Mesenchymal stem cell (in vitro differentiated cells and primary cell): ENCODE data around the gene DSG1.

ENCODE experiments used
- DNase-seq: peaks from one replicate; pipeline ENCODE4 v3.0.0-alpha.2; 2013
- H2AFZ ChIP-seq: one replicate; pipeline ENCODE4 v1.6.1; 2013; ENCODE audit warnings: low read depth, mild to moderate bottlenecking, control low read depth, inconsistent platforms, low read length, moderate library complexity
- H2AK5ac ChIP-seq: 2 replicates; pipeline ENCODE4 v1.6.1; 2013; ENCODE audit warnings: low read length, moderate library complexity, mild to moderate bottlenecking, inconsistent platforms; ENCODE audit not compliant: severe bottlenecking
- H2BK120ac ChIP-seq: one replicate; pipeline ENCODE4 v1.6.1; 2013; ENCODE audit warnings: low read depth, mild to moderate bottlenecking, inconsistent platforms, low read length, moderate library complexity
- H2BK12ac ChIP-seq, 2 experiments: one replicate each; pipeline ENCODE4 v1.6.1; 2013; ENCODE audit warnings: inconsistent platforms in 2 of 2, low read length in 2 of 2, mild to moderate bottlenecking in 2 of 2, moderate library complexity in 2 of 2, control low read depth in 1 of 2
- H2BK15ac ChIP-seq: one replicate; pipeline ENCODE4 v1.6.1; 2013; ENCODE audit warnings: mild to moderate bottlenecking, low read depth, inconsistent platforms; ENCODE audit not compliant: poor library complexity, severe bottlenecking
- H2BK5ac ChIP-seq: 2 replicates; pipeline ENCODE4 v1.6.1; 2013; ENCODE audit warnings: low read depth, mild to moderate bottlenecking, low read length, control low read depth, inconsistent platforms; ENCODE audit not compliant: poor library complexity, severe bottlenecking
- H3K14ac ChIP-seq, 2 experiments: one replicate each; pipeline ENCODE4 v1.6.1; 2013; ENCODE audit warnings: inconsistent platforms in 2 of 2, low read length in 2 of 2, control low read depth in 1 of 2, mild to moderate bottlenecking in 1 of 2, moderate library complexity in 1 of 2
- H3K18ac ChIP-seq, 2 experiments: one replicate each; pipeline ENCODE4 v1.6.1; 2013; ENCODE audit warnings: inconsistent platforms in 2 of 2, low read length in 2 of 2, control low read depth in 1 of 2, low read depth in 1 of 2, mild to moderate bottlenecking in 1 of 2
- H3K23ac ChIP-seq, 2 experiments: one replicate each; pipeline ENCODE4 v1.6.1; 2013; ENCODE audit warnings: inconsistent platforms in 2 of 2, low read length in 2 of 2, mild to moderate bottlenecking in 2 of 2, moderate library complexity in 2 of 2, control low read depth in 1 of 2
- H3K27ac ChIP-seq: 2 replicates; pipeline ENCODE4 v1.5.1; 2013; ENCODE audit warnings: mild to moderate bottlenecking, moderate library complexity, low read length, control low read depth, inconsistent platforms; ENCODE audit not compliant: poor library complexity, severe bottlenecking
- H3K27me3 ChIP-seq, 2 experiments: 2 replicates each; pipeline versions ENCODE4 v1.6.1 to v1.7.0; 2013; ENCODE audit warnings: low read length in 2 of 2, mild to moderate bottlenecking in 2 of 2, moderate library complexity in 2 of 2, control low read depth in 1 of 2, inconsistent platforms in 1 of 2; ENCODE audit not compliant: control insufficient read depth in 1 of 2, insufficient read depth in 1 of 2
- H3K36me3 ChIP-seq, 2 experiments: 2 replicates each; pipeline versions ENCODE4 v1.6.1 to v1.7.0; 2013; ENCODE audit warnings: low read length in 2 of 2, control low read depth in 1 of 2, inconsistent platforms in 1 of 2, low read depth in 1 of 2, mild to moderate bottlenecking in 1 of 2; ENCODE audit not compliant: insufficient read depth in 2 of 2, control insufficient read depth in 1 of 2
- H3K4ac ChIP-seq, 2 experiments: one replicate each; pipeline ENCODE4 v1.6.1; 2013; ENCODE audit warnings: inconsistent platforms in 2 of 2, low read length in 2 of 2, mild to moderate bottlenecking in 2 of 2, moderate library complexity in 2 of 2, control low read depth in 1 of 2, low read depth in 1 of 2
- H3K4me1 ChIP-seq: 2 replicates; pipeline ENCODE4 v1.6.1; 2013; ENCODE audit warnings: low read depth, low read length, control low read depth; ENCODE audit not compliant: control insufficient read depth, insufficient read depth
- H3K4me2 ChIP-seq: 2 replicates; pipeline ENCODE4 v1.6.1; 2013; ENCODE audit warnings: low read length, mild to moderate bottlenecking, inconsistent platforms; ENCODE audit not compliant: poor library complexity, severe bottlenecking
- H3K4me3 ChIP-seq, 2 experiments: 2 replicates each; pipeline versions ENCODE4 v1.5.1 to v1.7.0; 2013; ENCODE audit warnings: low read length in 2 of 2, mild to moderate bottlenecking in 2 of 2, control low read depth in 1 of 2, low read depth in 1 of 2; ENCODE audit not compliant: insufficient read depth in 1 of 2
- H3K79me1 ChIP-seq: replicated peaks from 2 replicates; pipeline ENCODE4 v1.6.1; 2013; ENCODE audit warnings: mild to moderate bottlenecking, control low read depth, low read length, inconsistent platforms; ENCODE audit not compliant: poor library complexity, severe bottlenecking
- H3K9ac ChIP-seq: 2 replicates; pipeline ENCODE4 v1.7.0; 2013; ENCODE audit warnings: mild to moderate bottlenecking, low read length, moderate library complexity
- H3K9me3 ChIP-seq: 2 replicates; pipeline ENCODE4 v1.7.0; 2013; ENCODE audit warnings: mild to moderate bottlenecking, low read length; ENCODE audit not compliant: control insufficient read depth
- H4K8ac ChIP-seq: one replicate; pipeline ENCODE4 v1.6.1; 2013; ENCODE audit warnings: inconsistent platforms, mild to moderate bottlenecking, low read length, moderate library complexity
- H4K91ac ChIP-seq: one replicate; pipeline ENCODE4 v1.6.1; 2013; ENCODE audit warnings: mild to moderate bottlenecking, low read length, inconsistent platforms
- WGBS: methylation state at CpG from one replicate; pipeline ENCODE4 v1.1.7; 2013; ENCODE audit warnings: mixed read lengths; 5-methylcytosine and 5-hydroxymethylcytosine counted together

DSG1 gene

DNA sequence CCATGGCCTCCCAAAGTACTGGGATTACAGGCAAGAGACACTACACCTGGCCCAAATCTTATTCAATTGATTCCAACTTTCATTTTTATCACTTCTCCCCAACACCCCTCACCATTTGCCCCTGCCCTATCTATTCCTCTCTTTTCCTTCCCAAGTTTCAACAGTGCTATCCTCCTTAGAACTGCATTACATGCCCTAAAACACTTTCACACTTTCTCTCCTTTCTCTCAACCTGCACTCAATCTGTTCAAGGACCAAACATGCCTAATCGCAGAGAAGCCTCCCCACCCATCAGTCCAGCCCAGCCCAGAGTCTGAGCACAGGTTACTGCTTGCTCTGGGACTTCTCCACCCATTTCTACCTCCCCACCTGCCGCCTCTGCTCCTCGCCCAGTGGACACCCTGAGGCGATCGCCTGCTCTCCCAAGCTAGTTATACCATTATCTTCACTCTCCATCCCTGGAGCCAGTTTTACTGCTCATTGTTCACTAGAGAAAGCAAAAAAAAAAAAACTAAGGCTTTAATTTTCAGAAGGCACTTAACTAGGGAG, 23.7 kb upstream of the DSG1 start:
- DNase-seq = no peak
- no peak overlapping the region for H2BK5ac ChIP-seq
- H3K23ac ChIP-seq = no peak overlapping the region
- no peak overlapping the region for H3K4me2 ChIP-seq
- H3K4me3 ChIP-seq = no peak overlapping the region
- H3K4me1 ChIP-seq = no peaks in the 10 kb centered on the region
- H3K27ac ChIP-seq = no peak overlapping the region
- no peak overlapping the region for H3K4ac ChIP-seq
- H2AFZ ChIP-seq = no peak overlapping the region
- H2BK120ac ChIP-seq = no peak overlapping the region
- H2BK15ac ChIP-seq = no peak overlapping the region
- WGBS = 98% methylated on average over 5 of the region's 5 CpGs
- peaks cover 26% of the 10 kb centered on the region for H3K9me3 ChIP-seq
- H4K91ac ChIP-seq = no peak overlapping the region
- H3K18ac ChIP-seq = no peak overlapping the region
- no peak overlapping the region for H4K8ac ChIP-seq
- no peaks in the 10 kb centered on the region for H3K79me1 ChIP-seq
- H3K9ac ChIP-seq = no peak overlapping the region
- no peak overlapping the region for H2BK12ac ChIP-seq
- H2AK5ac ChIP-seq = no peak overlapping the region
- no peaks in the 10 kb centered on the region for H3K36me3 ChIP-seq
- H3K27me3 ChIP-seq = no peaks in the 10 kb centered on the region
- no peak overlapping the region for H3K14ac ChIP-seq

- Histone ChIP-seq H3K18ac (no peak overlapping the region), H3K27ac (no peak overlapping the region), H3K9me3 (peaks cover 7% of the 10 kb centered on the region), H2AK5ac (no peak overlapping the region), H3K36me3 (no peaks in the 10 kb centered on the region), H3K4me1 (no peaks in the 10 kb centered on the region), H3K4ac (no peak overlapping the region), H3K79me1 (no peaks in the 10 kb centered on the region), H4K8ac (no peak overlapping the region), H3K27me3 (no peaks in the 10 kb centered on the region), H2BK15ac (no peak overlapping the region), H3K4me2 (no peak overlapping the region), H2BK5ac (no peak overlapping the region), H3K4me3 (no peak overlapping the region), H3K9ac (no peak overlapping the region), H4K91ac (no peak overlapping the region), H3K23ac (no peak overlapping the region), H2AFZ (no peak overlapping the region), H3K14ac (no peak overlapping the region), H2BK120ac (no peak overlapping the region), H2BK12ac (no peak overlapping the region)
- DNase-seq = no peak
- 86% methylated on average over 1 of the region's 2 CpGs for WGBS
Measured at GRCh38 chr18:31297248-31297647, 20.7 kb upstream of the DSG1 start.

DNA sequence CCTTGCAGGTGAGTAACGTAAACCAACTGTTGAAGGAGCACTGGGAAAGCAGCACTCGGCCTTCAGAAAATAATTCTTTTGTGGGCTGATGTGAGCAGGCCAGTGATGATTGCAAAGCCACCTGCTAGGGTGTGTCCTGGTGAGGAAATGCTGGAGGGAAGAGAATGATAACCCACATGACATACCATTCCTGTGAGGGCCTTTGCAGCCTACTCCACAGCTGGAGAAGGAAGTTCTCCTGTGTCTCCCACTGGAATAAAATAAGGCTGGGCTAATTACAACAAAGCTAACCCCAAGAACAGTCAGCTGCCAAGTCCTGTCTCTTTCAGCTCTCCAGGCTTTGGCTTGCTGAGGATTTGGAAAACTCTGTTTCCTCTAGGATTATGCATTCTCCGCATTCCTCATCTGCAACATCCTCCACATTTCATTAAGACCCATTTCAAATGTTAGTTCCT, 16.7 kb upstream of the DSG1 start:
- Histone ChIP-seq H3K79me1 (no peaks in the 10 kb centered on the region), H2BK120ac (no peak overlapping the region), H3K23ac (no peak overlapping the region), H3K27ac (no peak overlapping the region), H2BK5ac (no peak overlapping the region), H4K91ac (no peak overlapping the region), H4K8ac (no peak overlapping the region), H3K4me3 (no peak overlapping the region), H3K4ac (no peak overlapping the region), H3K4me1 (no peaks in the 10 kb centered on the region), H3K4me2 (no peak overlapping the region), H2AFZ (no peak overlapping the region), H3K9ac (no peak overlapping the region), H2AK5ac (no peak overlapping the region), H3K36me3 (no peaks in the 10 kb centered on the region), H3K27me3 (no peaks in the 10 kb centered on the region), H3K9me3 (no peaks in the 10 kb centered on the region), H3K18ac (no peak overlapping the region), H2BK12ac (no peak overlapping the region), H3K14ac (no peak overlapping the region), H2BK15ac (no peak overlapping the region)
- no peak for DNase-seq
- WGBS = 89% methylated on average over 3 of the region's 3 CpGs

DNA sequence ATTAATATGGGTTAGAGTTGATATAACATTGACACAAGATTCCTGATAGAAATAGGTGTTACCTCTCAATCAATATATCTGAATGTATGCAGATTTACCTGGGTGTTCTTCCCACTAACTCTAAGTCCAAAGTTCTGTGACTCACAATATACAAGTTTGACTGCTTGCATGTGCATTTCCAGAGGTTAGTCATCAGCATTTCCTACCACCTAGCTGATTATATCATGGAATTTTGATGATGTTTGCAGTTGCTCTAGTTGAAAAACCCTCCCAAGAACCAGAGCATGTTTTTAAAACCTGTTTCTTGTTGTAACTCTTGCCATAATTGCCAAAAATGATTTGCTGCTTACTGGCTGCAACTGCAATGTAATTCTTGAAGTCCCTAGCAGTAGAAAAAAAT, 15.0 kb upstream of the DSG1 start:
- Histone ChIP-seq H3K23ac (no peak overlapping the region), H3K9me3 (no peaks in the 10 kb centered on the region), H2AK5ac (no peak overlapping the region), H2BK15ac (no peak overlapping the region), H2BK5ac (no peak overlapping the region), H4K8ac (no peak overlapping the region), H3K14ac (no peak overlapping the region), H2AFZ (no peak overlapping the region), H3K4me3 (no peak overlapping the region), H3K79me1 (no peaks in the 10 kb centered on the region), H3K36me3 (no peaks in the 10 kb centered on the region), H2BK12ac (no peak overlapping the region), H4K91ac (no peak overlapping the region), H3K27me3 (no peaks in the 10 kb centered on the region), H3K27ac (no peak overlapping the region), H3K4ac (no peak overlapping the region), H3K18ac (no peak overlapping the region), H3K4me2 (no peak overlapping the region), H3K9ac (no peak overlapping the region), H2BK120ac (no peak overlapping the region), H3K4me1 (no peaks in the 10 kb centered on the region)
- peak; percentile 6 for DNase-seq
